HG02840 (cell line): ENCODE data around the gene RASAL3.

Experiments
- ATAC-seq: cut with Tn5 transposase; IDR thresholded peaks from one replicate; pipeline ENCODE4 v1.9.1; 2021; ENCODE audit warnings: mild to moderate bottlenecking, moderate library complexity, moderate number of reproducible peaks; ENCODE audit not compliant: unreplicated experiment, low FRiP score

Gene RASAL3

DNA sequence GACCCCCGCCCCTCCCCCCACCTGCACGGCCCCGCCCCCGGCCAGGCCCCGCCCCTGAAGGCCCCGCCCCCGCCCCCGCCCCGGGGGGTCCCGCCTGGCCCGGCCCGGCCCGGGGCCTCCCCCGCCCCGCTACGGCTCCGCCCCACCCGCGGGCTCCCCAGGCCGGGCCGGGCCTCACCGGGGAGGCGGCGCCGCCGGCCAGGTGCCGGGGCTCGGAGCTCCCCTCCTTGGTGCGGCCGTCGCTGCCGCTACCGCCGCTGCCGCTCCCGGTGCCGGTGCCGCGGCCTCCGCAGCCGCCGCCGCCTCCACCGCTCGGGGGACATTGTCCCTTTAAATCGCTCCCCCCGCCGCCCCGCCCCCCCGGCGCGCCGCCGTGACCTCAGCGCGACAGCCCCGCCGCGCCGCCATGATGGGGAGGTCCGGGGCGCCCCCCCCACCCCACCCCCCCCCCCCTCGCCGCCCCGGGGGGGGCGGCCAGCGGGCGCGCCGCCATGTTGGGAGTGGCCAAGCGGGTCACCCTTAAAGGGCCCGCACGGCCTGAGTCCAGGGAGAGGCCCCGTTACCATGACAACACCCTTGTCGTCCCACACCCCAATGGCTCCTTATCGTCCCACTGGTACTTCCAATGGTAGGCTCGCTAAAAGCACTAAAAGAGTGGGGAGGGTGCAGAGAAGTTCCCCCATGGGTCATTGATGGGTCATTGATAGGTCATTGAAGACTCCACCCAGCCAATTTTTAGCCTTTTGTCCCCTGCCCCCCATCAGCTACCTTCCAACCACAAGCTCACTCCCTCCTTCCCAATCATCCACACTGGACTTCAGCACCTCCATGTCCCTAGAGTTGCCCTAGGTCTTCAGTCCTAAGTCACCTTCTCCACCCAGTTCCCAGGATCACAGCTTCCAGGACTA, 14.5 kb downstream of the RASAL3 start, which contains the start of gene WIZ:
Gene WIZ (minus strand): TSS at position 337 of the 908 bp plus-strand sequence. CDS start 1,649 bp downstream, outside the sequence.
- ATAC-seq, result no peak

GRCh38 chr19:15448778-15449619, 15.3 kb downstream of the RASAL3 start:
- ATAC-seq, result no peak

DNA sequence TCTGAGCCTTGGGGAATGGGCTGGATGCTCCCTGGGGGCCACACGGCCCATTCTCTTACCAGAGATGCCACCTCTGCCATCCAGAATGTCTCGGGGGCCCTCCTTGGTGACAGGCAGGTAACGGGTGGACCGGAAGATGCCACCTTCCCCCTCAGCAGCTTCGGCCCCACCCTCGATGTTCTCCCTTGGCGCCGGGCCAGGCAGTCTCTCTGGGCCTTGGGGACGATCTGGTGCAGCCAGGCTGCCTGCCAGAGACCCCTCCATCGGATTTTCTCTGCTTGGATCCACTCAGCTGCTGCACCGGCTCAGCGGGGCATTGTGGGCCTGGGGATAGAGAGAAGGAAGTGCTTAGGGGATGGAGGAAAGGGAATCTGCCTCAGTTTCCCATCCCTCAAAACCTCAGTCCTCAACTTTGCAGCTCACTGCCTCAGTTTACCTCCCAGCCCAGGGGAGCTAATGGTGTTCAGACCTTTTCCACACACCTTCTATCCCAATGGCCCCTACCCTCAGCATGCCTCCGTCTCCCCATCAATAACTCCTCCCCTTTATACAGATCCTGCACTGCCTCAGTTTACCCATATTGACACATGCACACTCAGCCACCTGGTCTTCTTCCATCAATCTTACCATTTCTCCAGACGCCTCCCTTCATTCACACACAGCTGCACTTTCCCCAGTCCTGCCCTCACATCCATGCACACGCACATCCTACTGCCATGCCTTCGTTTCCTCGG, 16.1 kb downstream of the RASAL3 start:
- no peak for ATAC-seq

GRCh38 chr19:15447057-15447456, 17.3 kb downstream of the RASAL3 start:
- no peak for ATAC-seq

GRCh38 chr19:15445807-15446376, 18.5 kb downstream of the RASAL3 start:
- ATAC-seq, result no peak

GRCh38 chr19:15445227-15445605, 19.1 kb downstream of the RASAL3 start:
- no peak for ATAC-seq

DNA sequence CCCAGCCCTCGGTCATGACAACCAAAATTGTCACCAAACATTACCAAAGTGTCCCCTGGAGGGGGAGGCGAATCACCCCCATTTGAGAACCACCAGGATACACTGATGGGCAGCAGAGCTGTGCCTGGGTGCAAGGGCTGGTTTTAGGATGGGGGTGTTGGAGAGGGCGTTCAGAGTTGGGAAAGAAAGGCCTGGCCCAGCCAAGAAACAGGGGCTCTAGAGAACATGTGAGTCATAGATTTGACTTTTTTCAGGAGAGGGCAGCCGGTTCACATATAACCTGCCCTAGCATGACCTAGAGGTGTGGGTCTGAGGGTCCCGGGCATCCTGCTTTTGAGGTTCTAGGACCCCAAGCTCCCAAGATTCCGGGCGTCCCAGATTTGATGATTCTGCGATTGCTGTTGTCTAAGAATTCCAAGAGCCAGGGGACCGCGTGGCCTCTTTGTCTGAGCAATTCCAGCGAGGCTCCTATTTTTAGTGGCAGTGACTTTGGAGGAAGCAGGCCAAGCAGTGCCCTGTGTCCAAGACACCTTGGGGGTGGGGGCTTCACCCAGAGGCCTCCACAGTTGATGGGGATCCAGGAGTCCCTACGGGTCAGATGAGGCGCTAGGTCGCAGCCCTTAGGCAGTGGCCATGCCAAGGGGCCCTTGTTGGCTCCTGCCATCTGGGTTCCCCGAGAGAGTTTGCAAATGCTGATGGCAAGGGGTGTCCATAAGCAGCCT, 19.7 kb downstream of the RASAL3 start:
- ATAC-seq, result no peak

DNA sequence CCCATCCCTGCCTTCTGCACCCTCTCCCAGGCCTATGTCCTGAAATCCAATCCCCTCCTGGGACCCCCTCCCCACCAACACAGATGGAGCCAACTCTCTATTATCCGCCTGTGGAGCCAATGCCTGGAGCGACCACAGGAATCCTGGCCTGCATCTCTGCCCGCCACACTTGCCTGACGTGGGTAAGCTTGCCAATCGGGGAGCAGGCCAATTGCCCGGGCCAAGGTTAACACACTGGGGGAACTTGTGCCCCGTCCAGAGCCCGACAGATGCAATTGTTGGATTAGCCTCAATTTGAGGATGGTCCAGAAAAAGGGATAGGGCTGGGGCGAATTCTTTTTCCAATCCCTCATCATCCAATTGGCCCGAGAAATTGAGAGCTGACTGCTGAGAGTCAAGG, 20.5 kb downstream of the RASAL3 start:
- no peak for ATAC-seq

DNA sequence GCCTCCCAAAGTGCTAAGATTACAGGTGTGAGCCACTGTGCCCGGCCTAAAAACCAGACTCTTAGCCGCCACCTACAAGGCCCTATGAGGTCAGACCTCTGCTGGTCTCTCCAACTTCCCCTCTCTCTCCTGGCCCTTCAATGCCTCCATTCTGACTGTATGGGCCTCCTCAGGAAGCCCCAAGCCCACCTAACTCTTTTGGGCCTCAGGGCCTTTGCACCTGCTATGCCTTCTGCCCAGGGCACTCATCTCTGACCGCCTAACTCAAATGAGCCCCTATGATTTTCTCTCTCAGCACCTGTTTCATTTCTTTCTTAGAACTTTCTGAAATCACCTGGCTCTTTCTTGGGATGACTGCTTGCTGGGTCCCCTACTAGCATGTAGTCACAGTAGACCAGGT, 21.0 kb downstream of the RASAL3 start:
- no peak for ATAC-seq

DNA sequence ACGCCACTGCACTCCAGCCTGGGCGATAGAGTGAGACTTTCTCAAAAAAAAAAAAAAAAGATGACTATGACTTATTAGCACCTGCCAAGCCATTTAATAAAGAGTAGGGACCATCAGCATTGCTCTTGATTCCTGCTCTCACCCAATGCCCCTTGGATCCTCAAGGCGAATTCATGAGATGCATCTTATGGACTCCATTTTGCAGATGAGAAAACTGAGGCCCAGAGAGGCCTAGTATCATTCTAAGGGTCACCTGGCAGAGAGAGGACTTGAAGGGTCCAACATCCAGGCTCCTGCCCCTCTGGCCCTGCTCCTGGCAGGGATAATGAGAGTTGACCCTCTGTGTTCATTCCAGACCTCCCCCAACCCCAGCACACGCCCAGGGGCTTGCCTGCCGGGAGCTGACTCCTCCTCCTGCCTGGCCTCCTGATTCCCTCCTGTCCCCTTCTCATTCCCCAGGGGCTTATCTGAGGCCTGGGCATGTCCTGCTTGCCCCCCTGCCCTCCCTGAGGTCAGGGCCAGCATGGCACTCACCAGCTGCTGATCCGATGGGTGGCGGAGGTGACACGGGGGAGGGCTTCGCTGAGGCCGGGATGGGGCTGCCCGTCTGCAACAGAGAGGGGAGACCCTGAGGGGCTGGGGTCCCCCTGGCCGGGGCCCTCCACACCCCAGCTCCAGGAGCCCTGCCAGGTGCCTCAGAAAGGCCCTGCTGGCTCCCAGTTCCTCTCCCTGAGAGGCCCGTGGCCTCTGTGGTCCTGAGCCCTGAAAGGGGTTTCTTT, 22.0 kb downstream of the RASAL3 start:
- ATAC-seq, result no peak

- ATAC-seq, result no peak
Observed at GRCh38 chr19:15441317-15441716, 23.0 kb downstream of the RASAL3 start.

DNA sequence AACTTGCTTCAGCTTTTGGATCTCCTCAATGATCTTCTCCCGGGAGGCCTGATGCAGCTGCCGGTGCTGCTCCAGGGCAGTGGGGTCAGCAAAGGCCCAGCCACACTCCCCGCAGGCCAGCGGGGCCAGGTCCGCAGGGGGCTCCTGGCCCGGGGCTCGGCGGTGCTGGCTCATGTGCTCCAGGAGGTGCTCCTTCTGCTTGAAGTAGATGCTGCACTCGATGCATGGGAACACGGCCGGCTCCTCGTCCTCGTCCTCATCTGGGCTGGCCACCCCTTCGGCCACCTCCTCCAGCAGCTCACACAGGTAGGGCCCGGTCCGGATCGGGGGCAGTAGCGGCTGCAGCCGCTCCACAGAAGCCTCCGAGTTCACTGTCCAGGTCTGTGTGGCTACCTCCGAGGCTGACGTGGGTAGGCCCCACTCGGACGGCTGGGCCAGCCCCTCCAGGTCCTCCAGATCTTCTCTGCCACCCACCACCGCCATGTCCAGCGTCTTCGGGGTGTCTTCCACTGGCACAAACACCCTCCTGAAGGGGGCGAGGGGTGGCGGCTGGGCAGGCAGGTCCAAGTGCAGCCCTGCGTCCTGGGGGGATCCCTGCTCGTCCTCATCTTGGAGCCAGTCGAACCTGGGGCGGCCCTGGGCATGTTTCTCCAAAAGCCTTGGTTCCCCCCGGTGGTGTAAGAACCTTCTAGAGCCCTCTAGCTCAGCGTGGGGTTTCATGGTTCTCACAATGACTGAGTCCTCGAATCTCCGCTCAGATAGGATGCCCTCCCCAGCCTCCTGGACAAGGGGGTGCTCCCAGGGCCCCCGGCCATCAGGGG, 24.3 kb downstream of the RASAL3 start:
- no peak for ATAC-seq

GRCh38 chr19:15439078-15439799, 25.1 kb downstream of the RASAL3 start:
- ATAC-seq, result no peak

DNA sequence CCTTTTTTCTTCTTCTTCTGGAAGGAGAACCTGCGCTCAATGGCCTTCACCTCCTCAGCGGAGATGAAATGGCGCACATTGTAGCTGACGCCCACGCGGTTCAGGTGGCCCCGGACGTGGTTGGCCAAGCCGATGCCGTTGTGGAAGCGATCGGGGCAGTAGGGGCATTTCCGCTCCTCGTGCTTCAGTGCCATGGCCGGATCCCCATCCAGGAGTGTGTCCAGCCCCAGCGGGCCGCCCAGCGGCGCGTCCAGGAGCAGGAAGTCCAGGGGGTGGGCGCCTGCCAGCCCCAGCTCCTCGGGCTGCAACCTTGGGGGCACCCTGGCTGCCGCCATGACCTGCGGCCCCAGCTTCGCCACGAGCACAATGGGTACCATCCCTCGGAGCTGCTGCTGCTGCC, 25.8 kb downstream of the RASAL3 start:
- ATAC-seq, result no peak

DNA sequence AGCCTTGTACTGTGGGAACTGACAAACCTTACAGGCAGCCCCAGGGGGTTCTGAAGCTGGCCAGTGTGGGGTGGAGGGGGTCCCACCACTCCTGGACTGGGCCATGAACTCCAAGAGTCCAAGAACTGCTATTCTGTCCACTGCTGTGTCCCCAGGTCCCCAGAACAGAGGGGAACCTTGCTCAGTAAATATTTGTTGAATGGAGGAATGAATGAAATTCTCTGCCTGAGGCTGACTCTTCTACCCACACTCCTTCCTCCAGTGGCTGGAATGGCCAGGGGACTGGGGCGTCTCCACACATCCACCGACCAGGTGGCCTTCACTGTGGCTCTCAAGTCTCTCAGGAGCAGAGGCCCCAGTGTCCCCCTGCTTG, 26.2 kb downstream of the RASAL3 start:
- no peak for ATAC-seq

DNA sequence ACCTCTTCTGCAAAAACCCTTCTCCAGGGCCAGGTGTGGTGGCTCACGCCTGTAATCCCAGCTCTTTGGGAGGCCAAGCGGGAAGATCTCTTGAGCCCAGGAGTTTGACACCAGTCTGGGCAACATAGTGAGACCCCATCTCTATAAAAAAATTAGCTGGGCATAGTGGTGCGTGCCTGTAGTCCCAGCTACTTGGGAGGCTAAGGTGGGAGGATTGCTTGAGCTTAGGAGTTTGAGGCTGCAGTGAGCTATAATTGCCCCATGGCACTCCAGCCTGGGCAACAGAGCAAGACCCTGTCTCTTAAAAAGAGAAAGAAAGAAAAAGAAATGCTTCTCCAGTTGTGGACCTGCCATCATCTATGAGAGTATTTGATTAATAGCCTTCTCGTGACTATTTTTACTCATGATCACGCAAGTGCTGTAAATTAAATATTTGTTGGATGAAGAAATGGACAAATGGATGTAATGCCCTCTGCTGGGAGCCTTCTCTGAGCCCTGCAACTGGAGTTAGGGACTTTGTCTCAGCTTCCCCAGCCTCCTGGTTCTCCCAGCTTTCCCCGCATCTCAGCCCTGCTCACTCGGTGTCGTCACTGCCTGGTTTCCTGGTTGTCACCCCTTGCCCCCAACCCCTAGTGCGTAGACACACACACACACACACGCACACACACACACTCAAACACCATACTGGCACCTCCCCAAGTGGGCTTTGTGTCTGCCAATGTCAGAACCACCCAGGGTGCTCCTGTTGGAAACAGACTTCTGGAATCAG, 26.8 kb downstream of the RASAL3 start:
- ATAC-seq, result no peak

DNA sequence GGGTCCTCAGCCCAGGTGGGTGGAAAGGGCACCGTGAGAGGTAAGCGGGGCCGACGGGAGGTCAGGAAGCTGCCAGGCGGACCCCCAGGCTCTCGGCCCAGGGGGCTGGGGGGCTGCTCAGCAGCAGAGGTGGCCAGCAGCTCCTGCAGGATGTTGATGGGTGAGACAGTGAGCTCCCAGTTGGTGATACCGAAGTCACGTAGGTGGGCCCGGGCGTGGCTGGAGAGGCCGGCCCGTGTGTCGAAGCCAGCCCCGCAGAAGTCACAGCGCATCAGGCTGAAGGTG, 27.6 kb downstream of the RASAL3 start:
- no peak for ATAC-seq
